ENCODE data around the gene NPAS2.

The NPAS2 gene

GRCh38 chr2:100976061-100976460 is 156.1 kb downstream of the NPAS2 start:
- DNase-seq, result no peak

GRCh38 chr2:100976645-100977391 is 156.9 kb downstream of the NPAS2 start:
- DNase-seq, result no peak

- no peak for DNase-seq
Observed at GRCh38 chr2:100977511-100977910, 157.6 kb downstream of the NPAS2 start.

GRCh38 chr2:100978582-100979191 is 158.7 kb downstream of the NPAS2 start:
- DNase-seq, result peak in 1 of 2 experiments; percentile 10

- no peak for DNase-seq
Observed at GRCh38 chr2:100980046-100980445, 160.1 kb downstream of the NPAS2 start.

- no peak for DNase-seq
Observed at GRCh38 chr2:100981011-100981410, 161.1 kb downstream of the NPAS2 start.

GRCh38 chr2:100982431-100982861 is 162.5 kb downstream of the NPAS2 start:
- DNase-seq, result no peak

- no peak for DNase-seq
Observed at GRCh38 chr2:100983201-100983600, 163.3 kb downstream of the NPAS2 start.

GRCh38 chr2:100983684-100984310 is 163.9 kb downstream of the NPAS2 start:
- DNase-seq, result no peak

GRCh38 chr2:100984892-100985307 is 165.0 kb downstream of the NPAS2 start:
- peak in 1 of 2 experiments; percentile 6 for DNase-seq

- no peak for DNase-seq
Observed at GRCh38 chr2:100986157-100986556, 166.2 kb downstream of the NPAS2 start.

- no peak for DNase-seq
Observed at GRCh38 chr2:100987536-100987935, 167.6 kb downstream of the NPAS2 start.

- no peak for DNase-seq
Observed at GRCh38 chr2:100987974-100988373, 168.0 kb downstream of the NPAS2 start.

GRCh38 chr2:100988630-100989417 is 168.9 kb downstream of the NPAS2 start:
- DNase-seq, result no peak

- no peak for DNase-seq
Observed at GRCh38 chr2:100989666-100990065, 169.7 kb downstream of the NPAS2 start.

- no peak for DNase-seq
Observed at GRCh38 chr2:100990166-100990565, 170.2 kb downstream of the NPAS2 start.

- DNase-seq, result no peak
Observed at GRCh38 chr2:100990650-100991403, 170.9 kb downstream of the NPAS2 start.

- DNase-seq, result no peak
Observed at GRCh38 chr2:100991404-100991773, 171.4 kb downstream of the NPAS2 start.

GRCh38 chr2:100992262-100992661 is 172.3 kb downstream of the NPAS2 start:
- DNase-seq, result no peak

GRCh38 chr2:100993294-100993693 is 173.4 kb downstream of the NPAS2 start:
- DNase-seq, result no peak

- DNase-seq, result no peak
Observed at GRCh38 chr2:100995309-100996075, 175.6 kb downstream of the NPAS2 start.
